M059J (cell line): ENCODE data around the gene SH3RF1. TPM values are rescaled to one million over a fixed set of nuclear protein-coding genes. Genes with fewer than 3 reads are reported as not detected.

ENCODE experiments used
- DNase-seq: peaks from one replicate; pipeline ENCODE4 v3.0.0-alpha.2; 2012; ENCODE audit warnings: low read depth
- total RNA-seq: library from RNA; depleted of rRNA; stranded (reverse); fragments of >200 nt; shearing (Covaris generic); gene quantifications from 2 replicates; pipeline ENCODE4 v1.2.3, GENCODE V29; 2014

SH3RF1 gene
- total RNA-seq, 1 experiment from 2014 or later: 7.9 TPM

GRCh38 chr4:169164669-169165415, 105.9 kb downstream of the SH3RF1 start:
- peak; percentile 74 for DNase-seq

DNA sequence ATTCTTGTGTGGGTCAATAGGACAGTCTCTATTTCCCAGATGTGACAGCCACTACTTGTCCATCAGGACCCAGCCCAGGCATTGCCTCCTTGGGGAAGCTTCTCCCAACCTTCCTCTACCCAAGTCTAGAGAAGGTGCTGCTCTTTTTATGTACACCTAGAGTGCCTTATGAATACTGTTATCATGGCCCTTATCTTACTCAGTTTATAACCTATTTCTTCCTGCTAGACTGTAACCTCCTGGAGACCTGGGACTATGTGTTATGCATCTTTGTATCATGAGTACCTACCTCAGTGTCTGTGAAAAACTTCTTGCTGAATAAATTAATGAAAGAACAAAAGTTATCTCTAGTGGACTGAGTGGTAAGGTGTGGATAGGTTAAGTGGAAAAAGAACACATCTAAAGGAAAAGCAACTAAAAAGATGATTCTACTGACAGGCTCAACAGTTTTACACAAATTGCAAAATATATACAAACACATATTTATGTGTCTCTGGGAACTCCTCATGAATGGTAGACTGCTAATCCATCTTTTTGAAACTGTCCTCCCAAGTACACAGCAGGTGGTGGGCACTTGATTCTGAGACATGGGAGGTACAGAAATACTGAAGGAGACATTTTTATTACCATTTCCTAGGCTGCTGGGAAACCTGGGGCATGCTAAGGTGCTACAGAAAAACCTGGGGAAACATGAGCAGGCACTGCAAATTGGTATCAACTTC, 106.6 kb downstream of the SH3RF1 start:
- no peak for DNase-seq

DNA sequence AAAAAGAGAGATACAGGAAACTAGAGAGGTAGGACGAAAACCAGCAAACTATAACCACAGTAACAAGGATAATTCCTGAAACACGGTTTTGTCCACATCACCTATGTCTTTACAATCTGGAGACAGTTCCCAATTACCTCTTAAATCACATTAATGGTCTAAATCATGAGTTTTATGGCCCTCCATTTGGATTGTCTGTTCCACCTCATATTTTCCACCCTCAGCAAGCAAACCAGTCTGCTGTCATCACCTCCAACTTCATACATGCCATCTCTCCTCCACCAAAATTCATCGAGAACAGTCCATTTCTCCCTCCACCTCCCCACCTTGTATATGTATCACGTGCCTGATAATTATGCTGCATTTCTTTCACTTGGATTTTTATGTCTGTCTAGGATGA, 107.3 kb downstream of the SH3RF1 start:
- DNase-seq: no peak

- no peak for DNase-seq
Observed at GRCh38 chr4:169160825-169161224, 109.9 kb downstream of the SH3RF1 start.

- peak; percentile 28 for DNase-seq
Observed at GRCh38 chr4:169159624-169160171, 111.1 kb downstream of the SH3RF1 start.

- no peak for DNase-seq
Observed at GRCh38 chr4:169158861-169159260, 111.9 kb downstream of the SH3RF1 start.

DNA sequence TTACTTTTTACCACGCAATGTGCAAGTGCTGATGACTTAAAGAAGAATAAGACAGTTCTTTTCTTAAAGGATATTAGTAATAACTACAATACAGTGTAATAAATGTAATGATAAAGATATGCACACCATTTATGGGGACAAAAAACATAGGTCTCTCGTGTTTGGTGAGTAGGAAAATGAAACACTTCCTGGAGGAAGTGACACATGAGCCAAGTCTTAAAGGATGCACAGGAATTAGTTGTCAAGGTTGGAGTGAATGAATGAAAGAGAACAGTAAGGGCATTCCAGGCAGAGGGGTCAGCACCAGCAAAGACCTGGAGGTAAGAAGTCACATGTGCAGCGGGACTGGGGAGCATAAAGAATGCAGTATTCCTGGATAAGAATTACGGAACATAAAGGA, 112.7 kb downstream of the SH3RF1 start:
- DNase-seq: no peak

DNA sequence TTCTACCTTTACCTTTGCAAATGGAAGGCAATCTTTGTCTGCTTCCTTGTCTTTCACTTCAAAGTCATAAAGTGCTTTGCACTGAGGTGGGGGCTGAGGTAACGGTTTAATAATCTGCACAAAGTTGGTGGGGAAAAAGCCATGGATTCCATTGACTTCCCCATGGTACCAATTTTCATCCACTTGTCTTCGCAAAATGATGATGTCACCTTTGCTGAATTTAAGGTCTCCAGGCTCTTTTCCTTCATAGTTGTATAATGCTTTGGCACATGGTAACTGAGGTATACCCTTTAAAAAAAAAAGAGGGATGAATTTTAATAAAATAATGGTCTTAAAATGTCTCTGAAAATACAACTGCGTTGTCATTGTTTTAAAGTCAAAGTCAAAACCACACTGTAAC, 114.4 kb downstream of the SH3RF1 start:
- DNase-seq: no peak

DNA sequence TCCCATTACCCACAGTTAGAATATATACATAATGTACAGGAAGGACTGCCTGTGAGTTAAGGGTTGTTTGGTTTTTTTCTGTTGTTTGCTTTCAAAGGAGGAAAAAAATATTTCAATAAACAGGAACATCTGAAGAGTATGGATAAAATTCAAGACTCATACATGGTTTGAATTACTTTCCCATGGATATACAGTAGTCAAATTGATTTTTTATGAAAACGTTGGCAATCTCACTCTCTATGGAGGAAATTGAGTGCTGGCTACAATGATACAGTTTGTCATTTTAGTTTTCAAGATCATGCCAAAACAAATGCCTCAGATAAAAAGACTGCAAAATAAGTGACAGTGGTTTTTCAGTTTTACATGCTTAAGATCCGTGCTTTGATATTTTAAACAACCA, 116.6 kb downstream of the SH3RF1 start:
- no peak for DNase-seq

- DNase-seq: no peak
Observed at GRCh38 chr4:169153481-169154087, 117.2 kb downstream of the SH3RF1 start.

DNA sequence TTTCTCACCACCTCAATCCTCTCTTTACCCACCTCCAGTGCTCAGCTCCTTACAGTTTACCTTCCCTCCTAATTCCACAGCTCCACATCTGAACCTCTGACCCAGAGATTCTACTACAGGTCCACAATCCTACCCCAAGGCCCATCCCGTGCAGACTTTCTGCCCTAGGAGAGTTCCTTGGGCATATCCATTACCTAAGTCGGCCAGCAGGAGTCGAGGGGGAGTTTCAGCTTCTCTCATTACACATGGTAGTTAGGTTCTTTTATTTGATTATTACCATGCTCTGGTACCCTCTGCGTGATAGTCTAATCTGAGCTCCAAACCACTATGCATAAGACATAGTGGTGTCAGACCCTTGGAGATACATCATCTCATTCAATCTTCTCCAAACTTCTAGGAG, 117.9 kb downstream of the SH3RF1 start:
- no peak for DNase-seq

- no peak for DNase-seq
Observed at GRCh38 chr4:169152098-169152497, 118.7 kb downstream of the SH3RF1 start.

GRCh38 chr4:169151671-169152070, 119.1 kb downstream of the SH3RF1 start:
- DNase-seq: no peak

GRCh38 chr4:169150806-169151205, 120.0 kb downstream of the SH3RF1 start:
- no peak for DNase-seq

- DNase-seq: no peak
Observed at GRCh38 chr4:169148885-169149284, 121.9 kb downstream of the SH3RF1 start.

- DNase-seq: peak; percentile 60
Observed at GRCh38 chr4:169147191-169147590, 123.6 kb downstream of the SH3RF1 start.

- no peak for DNase-seq
Observed at GRCh38 chr4:169144061-169144600, 126.6 kb downstream of the SH3RF1 start.

- no peak for DNase-seq
Observed at GRCh38 chr4:169143335-169143734, 127.4 kb downstream of the SH3RF1 start.

GRCh38 chr4:169142906-169143305, 127.8 kb downstream of the SH3RF1 start:
- no peak for DNase-seq

- no peak for DNase-seq
Observed at GRCh38 chr4:169142391-169142790, 128.4 kb downstream of the SH3RF1 start.

DNA sequence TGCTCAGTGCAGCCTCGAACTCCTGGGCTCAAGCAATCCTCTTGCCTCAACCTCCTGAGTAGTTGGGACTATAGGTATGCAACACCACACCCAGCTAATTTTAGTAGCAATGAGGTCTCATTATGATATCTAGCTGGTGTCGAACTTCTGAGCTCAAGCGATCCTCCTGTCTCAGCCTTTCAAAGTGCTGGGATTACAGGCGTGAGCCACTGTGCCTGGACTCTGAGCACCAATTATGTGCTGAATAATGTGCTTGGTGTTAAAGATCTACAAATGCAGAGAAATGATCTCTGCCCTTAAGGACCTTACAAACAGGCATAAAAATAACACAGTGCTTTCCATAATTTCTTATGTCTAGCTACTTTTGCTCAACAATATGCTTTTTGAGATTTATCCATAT, 131.7 kb downstream of the SH3RF1 start:
- DNase-seq: no peak

GRCh38 chr4:169137558-169137920, 133.2 kb downstream of the SH3RF1 start:
- no peak for DNase-seq
